HepG2 (cell line): ENCODE data around the gene SC5D.

Experiments used
- BCLAF1 ChIP-seq: fragments of 450-650 bp; IDR thresholded peaks from 2 replicates; pipeline ENCODE4 v1.6.1; 2017; ENCODE audit warnings: mild to moderate bottlenecking
- EP300 ChIP-seq, 3 experiments: sonication (generic) in 1 of 3; formaldehyde crosslinking in 1 of 3; IDR thresholded peaks; 2 replicates each; pipeline versions ENCODE4 v1.5.1 to v1.6.1; 2011 to 2020; ENCODE audit warnings: low read depth in 2 of 3, low read length in 2 of 3, borderline replicate concordance in 1 of 3, improper control_type of control experiment in 1 of 3, mild to moderate bottlenecking in 1 of 3, missing genetic modification reagents in 1 of 3, moderate library complexity in 1 of 3
- HCFC1 ChIP-seq: fragments of 150-350 bp; IDR thresholded peaks from 2 replicates; pipeline ENCODE4 v1.6.1; 2014; ENCODE audit warnings: low read depth, low read length
- MAX ChIP-seq: IDR thresholded peaks from 2 replicates; pipeline ENCODE4 v1.6.1; 2012; ENCODE audit warnings: inconsistent platforms
- NFRKB ChIP-seq: fragments of 450-650 bp; IDR thresholded peaks from 2 replicates; pipeline ENCODE4 v1.6.1; 2017
- YEATS4 ChIP-seq: sonication (generic); formaldehyde crosslinking; IDR thresholded peaks from 2 replicates; pipeline ENCODE4 v1.4.0; 2020; ENCODE audit warnings: missing genetic modification reagents, borderline replicate concordance
- ZNF138 ChIP-seq: sonication (generic); formaldehyde crosslinking; IDR thresholded peaks from 2 replicates; pipeline ENCODE4 v1.5.0; 2020; ENCODE audit warnings: mild to moderate bottlenecking, low read depth, missing genetic modification reagents
- ZNF431 ChIP-seq: sonication (generic); formaldehyde crosslinking; IDR thresholded peaks from 2 replicates; pipeline ENCODE4 v1.9.0; 2022; ENCODE audit warnings: missing genetic modification reagents, low read depth, mild to moderate bottlenecking, borderline replicate concordance
- ZNF552 ChIP-seq: sonication (generic); formaldehyde crosslinking; IDR thresholded peaks from 2 replicates; pipeline ENCODE4 v1.9.0; 2022; ENCODE audit warnings: missing genetic modification reagents, mild to moderate bottlenecking, borderline replicate concordance

- TF ChIP-seq MAX: no peak
- TF ChIP-seq ZNF431 (CRISPR knock-in tag): no peak
- TF ChIP-seq EP300 (IDR thresholded peaks at IDR 0.05; ENCODE audit: low read depth in 2 of 2, low read length in 2 of 2): no peak
- no peak for TF ChIP-seq EP300 (CRISPR knock-in tag; IDR thresholded peaks at IDR 0.05; ENCODE audit: borderline replicate concordance)
- no peak for TF ChIP-seq ZNF138
- TF ChIP-seq BCLAF1: no peak
- TF ChIP-seq ZNF552 (CRISPR knock-in tag): no peak
- no peak for TF ChIP-seq HCFC1
- TF ChIP-seq NFRKB: no peak
- no peak for TF ChIP-seq YEATS4 (CRISPR knock-in tag)
Measured at GRCh38 chr11:121309688-121310087, 17.1 kb downstream of the SC5D start.
